ENCODE data around the gene TNFSF9. TPM values are rescaled to one million over a fixed set of nuclear protein-coding genes. Genes with fewer than 3 reads are reported as not detected.
"Not testable (repeated sequence)": the region's sequence is repeated elsewhere in the genome, so short reads cannot be mapped to it uniquely, and the experiment has no call there.

TNFSF9 gene
- total RNA-seq, 1 donor from 2014 or later, result 0.76 TPM

GRCh38 chr19:6540918-6541689 is 10.3 kb downstream of the TNFSF9 start:
- H3K27ac Mint-ChIP-seq, result no peak overlapping the region
- no peak overlapping the region for H3K4me3 Mint-ChIP-seq
- H3K27me3 Mint-ChIP-seq (ENCODE audit: low read depth), result peaks cover 14% of the 10 kb centered on the region
- no peak for TF ChIP-seq CTCF (IDR thresholded peaks at IDR 0.05; ENCODE audit: unreplicated experiment)
- DNase-seq (ENCODE audit: low spot score in 2 of 2, unreplicated experiment in 2 of 2), result no peak
- no peaks in the 10 kb centered on the region for H3K36me3 Mint-ChIP-seq
- H3K4me1 Mint-ChIP-seq, result no peaks in the 10 kb centered on the region
- H3K9me3 Mint-ChIP-seq, result peaks cover 4% of the 10 kb centered on the region

- Mint-ChIP-seq H3K27ac (no peak overlapping the region), H3K36me3 (no peaks in the 10 kb centered on the region), H3K4me3 (no peak overlapping the region), H3K9me3 (peaks cover 14% of the 10 kb centered on the region), H3K27me3 (ENCODE audit: low read depth) (peaks cover 8% of the 10 kb centered on the region), H3K4me1 (no peaks in the 10 kb centered on the region)
- DNase-seq (ENCODE audit: low spot score in 2 of 2, unreplicated experiment in 2 of 2), result no peak
- no peak for TF ChIP-seq CTCF (IDR thresholded peaks at IDR 0.05; ENCODE audit: unreplicated experiment)
Measured at GRCh38 chr19:6543866-6544347, 13.1 kb downstream of the TNFSF9 start.

GRCh38 chr19:6550679-6551078 is 19.9 kb downstream of the TNFSF9 start:
- not testable (repeated sequence) for H3K36me3 Mint-ChIP-seq; H3K27ac Mint-ChIP-seq; H3K4me3 Mint-ChIP-seq; DNase-seq (ENCODE audit: low spot score in 2 of 2, unreplicated experiment in 2 of 2); H3K4me1 Mint-ChIP-seq
- Mint-ChIP-seq H3K27me3 (ENCODE audit: low read depth) (peaks cover 12% of the 10 kb centered on the region), H3K9me3 (peaks cover 14% of the 10 kb centered on the region)

GRCh38 chr19:6551091-6551490 is 20.3 kb downstream of the TNFSF9 start:
- H3K36me3 Mint-ChIP-seq, result no peaks in the 10 kb centered on the region
- no peak for TF ChIP-seq CTCF (IDR thresholded peaks at IDR 0.05; ENCODE audit: unreplicated experiment)
- peaks cover 12% of the 10 kb centered on the region for H3K9me3 Mint-ChIP-seq
- no peak overlapping the region for H3K27ac Mint-ChIP-seq
- H3K27me3 Mint-ChIP-seq (ENCODE audit: low read depth), result peaks cover 12% of the 10 kb centered on the region
- H3K4me1 Mint-ChIP-seq, result no peaks in the 10 kb centered on the region
- H3K4me3 Mint-ChIP-seq, result no peak overlapping the region
- DNase-seq (ENCODE audit: low spot score in 2 of 2, unreplicated experiment in 2 of 2), result no peak

- no peak for DNase-seq (ENCODE audit: low spot score in 2 of 2, unreplicated experiment in 2 of 2)
- Mint-ChIP-seq H3K4me3 (no peak overlapping the region), H3K36me3 (no peaks in the 10 kb centered on the region), H3K9me3 (peaks cover 5% of the 10 kb centered on the region), H3K27me3 (ENCODE audit: low read depth) (peaks cover 12% of the 10 kb centered on the region), H3K4me1 (no peaks in the 10 kb centered on the region), H3K27ac (no peak overlapping the region)
- TF ChIP-seq CTCF (IDR thresholded peaks at IDR 0.05; ENCODE audit: unreplicated experiment), result no peak
Measured at GRCh38 chr19:6551607-6552450, 21.0 kb downstream of the TNFSF9 start.

- Mint-ChIP-seq H3K9me3 (no peaks in the 10 kb centered on the region), H3K27me3 (ENCODE audit: low read depth) (peaks cover 7% of the 10 kb centered on the region), H3K4me1 (no peaks in the 10 kb centered on the region), H3K36me3 (no peaks in the 10 kb centered on the region), H3K27ac (no peak overlapping the region), H3K4me3 (no peak overlapping the region)
- TF ChIP-seq CTCF (IDR thresholded peaks at IDR 0.05; ENCODE audit: unreplicated experiment), result no peak
- DNase-seq (ENCODE audit: low spot score in 2 of 2, unreplicated experiment in 2 of 2), result no peak
Measured at GRCh38 chr19:6556043-6556449, 25.2 kb downstream of the TNFSF9 start.

All from mesothelial cell of epicardium (in vitro differentiated cells).